Natural killer cell (primary cell): ENCODE measurements around the gene MS4A2. TPM values are rescaled to one million over a fixed set of nuclear protein-coding genes. Genes with fewer than 3 reads are reported as not detected.
"Not testable (repeated sequence)": the region's sequence is repeated elsewhere in the genome, so short reads cannot be mapped to it uniquely, and the experiment has no call there.

Experiments used
- ATAC-seq, 3 donors: fragments of 150-1000 bp in 2 of 3; fragments of 200-7000 bp in 1 of 3; cut with Tn5 transposase; 1 replicate in 1 of 3; 2 replicates in 2 of 3; pipeline ENCODE4 v1.10.0; 2021; ENCODE audit warnings: mild to moderate bottlenecking in 2 of 3, moderate library complexity in 2 of 3
- DNase-seq, 2 donors: peaks; one replicate each; pipeline versions ENCODE4 v3.0.0 to v3.0.0-alpha.2; 2013 to 2021; ENCODE audit warnings: mixed read lengths in 1 of 2
- H3K27ac ChIP-seq: one replicate; pipeline ENCODE4 v1.5.1; 2013; ENCODE audit warnings: mild to moderate bottlenecking, low read length
- H3K27me3 ChIP-seq: one replicate; pipeline ENCODE4 v1.6.1; 2013; ENCODE audit warnings: low read length; ENCODE audit not compliant: control insufficient read depth, insufficient read depth
- H3K36me3 ChIP-seq: one replicate; pipeline ENCODE4 v1.6.1; 2013; ENCODE audit warnings: low read length; ENCODE audit not compliant: control insufficient read depth, insufficient read depth
- H3K4me1 ChIP-seq: one replicate; pipeline ENCODE4 v1.6.1; 2013; ENCODE audit warnings: low read length; ENCODE audit not compliant: control insufficient read depth, insufficient read depth
- H3K4me3 ChIP-seq: one replicate; pipeline ENCODE4 v1.5.1; 2013; ENCODE audit warnings: low read length
- H3K9me3 ChIP-seq: one replicate; pipeline ENCODE4 v1.6.1; 2013; ENCODE audit warnings: low read length; ENCODE audit not compliant: control insufficient read depth, insufficient read depth
- H3K27ac Mint-ChIP-seq, 2 donors: one replicate each; pipeline ENCODE4 v1.8.0; 2022; ENCODE audit warnings: mild to moderate bottlenecking in 2 of 2, mixed read lengths in 2 of 2, moderate library complexity in 1 of 2
- H3K27me3 Mint-ChIP-seq, 2 donors: one replicate each; pipeline ENCODE4 v1.8.0; 2022; ENCODE audit warnings: low read depth in 2 of 2, mixed read lengths in 2 of 2
- H3K36me3 Mint-ChIP-seq: one replicate; pipeline ENCODE4 v1.8.0; 2022; ENCODE audit warnings: mixed read lengths
- H3K4me1 Mint-ChIP-seq, 2 donors: one replicate each; pipeline ENCODE4 v1.8.0; 2022; ENCODE audit warnings: mixed read lengths in 2 of 2
- H3K4me3 Mint-ChIP-seq: one replicate; pipeline ENCODE4 v1.8.0; 2022; ENCODE audit warnings: mild to moderate bottlenecking, moderate library complexity, mixed read lengths
- H3K9me3 Mint-ChIP-seq, 2 donors: one replicate each; pipeline ENCODE4 v1.8.0; 2022; ENCODE audit warnings: mixed read lengths in 2 of 2
- WGBS: methylation state at CpG from one replicate; pipeline ENCODE4 v1.1.7; 2013; ENCODE audit warnings: missing lambda C conversion rate; ENCODE audit not compliant: insufficient coverage; 5-methylcytosine and 5-hydroxymethylcytosine counted together
- intact Hi-C: fragments of 100-400 bp; cut with micrococcal nuclease; formaldehyde crosslinking; loops from one replicate; pipeline ENCODE4 v1.14.2; 2022
- total RNA-seq, 4 donors: library from RNA; stranded (reverse); fragments of 120-200 nt in 1 of 4; gene quantifications; one replicate each; pipeline versions ENCODE4 v1.2.3 to v1.2.4, GENCODE V29; 2013 to 2022
- TF ChIP-seq, protein P1 (sequence below): fragments of 200-600 bp; IDR thresholded peaks from one replicate; pipeline ENCODE4 v1.8.0; 2022; ENCODE audit warnings: antibody characterized with exemption

Gene MS4A2
- total RNA-seq, 3 donors from 2014 or later (not counting 1 experiment from before 2014, with no cell fraction given) = 4.1 to 40.3 TPM; not detected in 1

DNA sequence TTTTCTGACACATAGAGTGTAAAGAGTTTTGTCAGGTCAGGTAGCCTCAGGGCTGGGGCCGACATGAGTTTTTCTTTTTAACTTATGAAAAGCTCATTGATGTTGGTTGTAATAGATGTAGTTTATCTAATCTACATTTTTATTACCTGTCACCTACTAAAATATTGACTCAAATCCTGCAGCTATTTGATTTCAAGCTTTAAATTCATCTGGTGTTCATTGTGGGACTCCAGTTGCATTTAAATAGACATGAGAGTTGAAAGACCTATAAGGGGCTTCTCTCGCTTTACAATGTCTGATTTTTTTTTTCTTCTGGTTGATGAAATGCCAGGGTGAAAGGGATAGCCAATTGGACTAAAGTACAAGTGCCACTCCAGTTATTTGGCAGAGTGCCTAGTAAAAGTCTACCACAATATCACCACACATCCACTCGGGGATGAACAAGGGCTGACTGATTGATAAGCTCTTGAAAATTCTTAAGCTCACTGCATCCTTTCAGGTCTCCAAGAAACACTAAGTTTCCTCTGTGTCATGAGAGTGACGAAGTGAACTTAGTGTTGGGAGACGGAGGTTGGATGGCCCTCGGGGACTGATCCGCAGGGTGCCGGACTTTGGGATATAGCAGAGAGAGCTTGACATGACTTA, 16.1 kb downstream of the MS4A2 start:
- ATAC-seq, H3K4me1 ChIP-seq, intact Hi-C loops, H3K4me1 Mint-ChIP-seq, H3K27me3 ChIP-seq, H3K4me3 Mint-ChIP-seq, H3K27ac ChIP-seq, H3K4me3 ChIP-seq, H3K27ac Mint-ChIP-seq, DNase-seq, H3K36me3 ChIP-seq, H3K27me3 Mint-ChIP-seq, H3K9me3 ChIP-seq, H3K9me3 Mint-ChIP-seq, H3K36me3 Mint-ChIP-seq: not testable (repeated sequence)
- WGBS = 80% methylated on average over 6 of the region's 8 CpGs

DNA sequence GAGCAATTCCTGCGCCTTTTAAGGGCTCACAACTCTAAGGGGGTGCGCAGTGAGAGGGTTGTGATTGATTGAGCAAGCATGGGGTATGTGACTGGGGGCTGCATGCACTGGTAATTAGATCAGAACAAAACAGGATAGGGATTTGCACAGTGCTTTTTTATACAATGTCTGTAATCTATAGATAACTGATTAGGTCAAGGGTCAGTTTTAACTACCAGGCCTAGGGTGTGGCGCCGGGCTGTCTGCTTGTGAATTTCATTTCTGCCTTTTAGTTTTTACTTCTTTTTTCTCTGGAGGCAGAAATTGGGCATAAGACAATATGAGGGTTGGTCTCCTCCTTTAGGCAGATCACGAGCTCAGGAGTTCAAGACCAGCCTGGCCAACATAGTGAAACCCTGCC, 20.2 kb downstream of the MS4A2 start:
- H3K36me3 Mint-ChIP-seq, H3K27me3 ChIP-seq, intact Hi-C loops, DNase-seq, H3K9me3 ChIP-seq, H3K9me3 Mint-ChIP-seq, ATAC-seq, H3K27ac ChIP-seq, H3K4me1 Mint-ChIP-seq, H3K4me1 ChIP-seq, H3K27ac Mint-ChIP-seq, H3K36me3 ChIP-seq, H3K4me3 ChIP-seq, H3K4me3 Mint-ChIP-seq: not testable (repeated sequence)
- WGBS = 91% methylated on average over 4 of the region's 5 CpGs
- peaks cover 0 to 12% of the 10 kb centered on the region in 2 donors for H3K27me3 Mint-ChIP-seq

DNA sequence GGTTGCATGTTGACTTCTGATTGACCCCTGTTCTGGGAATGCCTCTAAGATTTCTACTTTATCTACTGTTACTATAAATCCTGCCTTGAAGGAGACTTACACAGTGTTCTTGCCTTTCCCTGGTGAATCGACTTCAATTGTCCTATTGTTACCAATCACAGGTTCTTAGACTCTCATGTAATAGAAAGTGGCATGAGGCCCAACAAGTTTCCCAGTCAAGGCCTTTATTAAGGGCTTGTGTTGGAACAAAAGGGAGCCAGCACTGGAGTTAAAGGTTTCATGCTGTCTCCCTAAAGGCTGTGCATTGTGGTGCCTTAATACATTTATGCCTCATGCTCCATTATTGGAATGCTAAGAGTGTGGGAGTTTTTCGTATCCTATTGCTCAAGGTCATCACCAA, 23.3 kb downstream of the MS4A2 start:
- Histone ChIP-seq H3K4me3 (no peak overlapping the region), H3K9me3 (no peaks in the 10 kb centered on the region), H3K27ac (no peak overlapping the region), H3K36me3 (no peaks in the 10 kb centered on the region), H3K4me1 (no peaks in the 10 kb centered on the region), H3K27me3 (no peaks in the 10 kb centered on the region)
- ATAC-seq (no peak), DNase-seq (no peak)
- H3K27me3 Mint-ChIP-seq = peaks cover 7 to 12% of the 10 kb centered on the region in 2 donors
- H3K4me1 Mint-ChIP-seq = no peaks in the 10 kb centered on the region
- TF ChIP-seq, protein P1, sequence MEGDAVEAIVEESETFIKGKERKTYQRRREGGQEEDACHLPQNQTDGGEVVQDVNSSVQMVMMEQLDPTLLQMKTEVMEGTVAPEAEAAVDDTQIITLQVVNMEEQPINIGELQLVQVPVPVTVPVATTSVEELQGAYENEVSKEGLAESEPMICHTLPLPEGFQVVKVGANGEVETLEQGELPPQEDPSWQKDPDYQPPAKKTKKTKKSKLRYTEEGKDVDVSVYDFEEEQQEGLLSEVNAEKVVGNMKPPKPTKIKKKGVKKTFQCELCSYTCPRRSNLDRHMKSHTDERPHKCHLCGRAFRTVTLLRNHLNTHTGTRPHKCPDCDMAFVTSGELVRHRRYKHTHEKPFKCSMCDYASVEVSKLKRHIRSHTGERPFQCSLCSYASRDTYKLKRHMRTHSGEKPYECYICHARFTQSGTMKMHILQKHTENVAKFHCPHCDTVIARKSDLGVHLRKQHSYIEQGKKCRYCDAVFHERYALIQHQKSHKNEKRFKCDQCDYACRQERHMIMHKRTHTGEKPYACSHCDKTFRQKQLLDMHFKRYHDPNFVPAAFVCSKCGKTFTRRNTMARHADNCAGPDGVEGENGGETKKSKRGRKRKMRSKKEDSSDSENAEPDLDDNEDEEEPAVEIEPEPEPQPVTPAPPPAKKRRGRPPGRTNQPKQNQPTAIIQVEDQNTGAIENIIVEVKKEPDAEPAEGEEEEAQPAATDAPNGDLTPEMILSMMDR = no peak
- intact Hi-C loops = no loop called here
- H3K9me3 Mint-ChIP-seq = no peaks in the 10 kb centered on the region
- no peak overlapping the region for H3K27ac Mint-ChIP-seq
- WGBS = 79% methylated on average over 2 of the region's 2 CpGs
- H3K36me3 Mint-ChIP-seq = no peaks in the 10 kb centered on the region
- no peak overlapping the region for H3K4me3 Mint-ChIP-seq

DNA sequence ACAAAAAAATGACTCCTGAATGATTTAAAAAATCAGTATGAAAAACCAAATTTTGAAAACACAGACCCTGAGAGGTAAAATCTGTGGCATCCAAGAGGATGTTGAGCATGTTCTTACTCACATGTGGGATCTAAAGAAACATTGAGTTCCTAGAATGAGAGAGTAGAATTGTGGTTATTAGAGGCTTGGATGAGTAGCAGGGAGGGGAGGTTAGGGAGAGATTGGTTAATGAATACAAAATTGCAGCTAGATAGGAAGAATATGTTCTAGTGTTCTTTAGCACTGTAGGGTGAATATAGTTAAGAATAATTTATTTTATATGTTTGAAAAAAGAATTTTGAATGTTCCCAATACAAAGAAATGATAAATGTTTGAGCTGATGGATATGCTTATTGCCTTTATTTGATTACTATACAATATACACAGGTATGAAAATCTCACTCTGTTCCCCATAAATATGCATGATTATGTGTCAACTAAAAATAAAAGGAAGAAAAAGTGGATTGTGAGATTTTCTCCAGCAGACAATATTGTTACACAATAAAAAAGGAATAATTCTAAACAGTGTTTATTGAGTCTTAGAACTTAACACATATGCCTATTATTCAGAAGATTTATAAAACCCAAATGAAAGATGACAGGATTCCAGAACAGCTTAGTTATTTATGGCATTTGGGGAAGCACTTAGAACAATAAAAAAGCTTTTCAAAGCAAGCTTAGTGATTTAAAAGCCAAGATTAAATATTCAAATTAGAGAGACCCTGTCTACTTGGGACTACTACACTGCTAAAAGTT, 28.7 kb downstream of the MS4A2 start:
- TF ChIP-seq, protein P1 = no peak
- no peaks in the 10 kb centered on the region for H3K9me3 Mint-ChIP-seq

More for the DNA sequence above, 28.7 kb downstream of the MS4A2 start:
- Histone ChIP-seq H3K27ac (no peak overlapping the region), H3K4me1 (no peaks in the 10 kb centered on the region), H3K36me3 (no peaks in the 10 kb centered on the region), H3K9me3 (no peaks in the 10 kb centered on the region), H3K4me3 (no peak overlapping the region), H3K27me3 (no peaks in the 10 kb centered on the region)
- Mint-ChIP-seq H3K4me1 (no peaks in the 10 kb centered on the region), H3K36me3 (no peaks in the 10 kb centered on the region), H3K27me3 (peaks cover 8 to 21% of the 10 kb centered on the region in 2 donors), H3K4me3 (no peak overlapping the region), H3K27ac (no peak overlapping the region)
- DNase-seq (no peak), ATAC-seq (no peak)
- intact Hi-C loops = no loop called here
